CD4-positive, alpha-beta T cell treated with Interleukin-1 beta for 1 hour (primary cell): ENCODE measurements around the gene HSF4.
"Not testable (repeated sequence)": the region's sequence is repeated elsewhere in the genome, so short reads cannot be mapped to it uniquely, and the experiment has no call there.

Experiments
- DNase-seq, 2 donors: peaks; one replicate each; pipeline ENCODE4 v3.0.0-alpha.2; 2020 to 2022

Gene HSF4, protein sequence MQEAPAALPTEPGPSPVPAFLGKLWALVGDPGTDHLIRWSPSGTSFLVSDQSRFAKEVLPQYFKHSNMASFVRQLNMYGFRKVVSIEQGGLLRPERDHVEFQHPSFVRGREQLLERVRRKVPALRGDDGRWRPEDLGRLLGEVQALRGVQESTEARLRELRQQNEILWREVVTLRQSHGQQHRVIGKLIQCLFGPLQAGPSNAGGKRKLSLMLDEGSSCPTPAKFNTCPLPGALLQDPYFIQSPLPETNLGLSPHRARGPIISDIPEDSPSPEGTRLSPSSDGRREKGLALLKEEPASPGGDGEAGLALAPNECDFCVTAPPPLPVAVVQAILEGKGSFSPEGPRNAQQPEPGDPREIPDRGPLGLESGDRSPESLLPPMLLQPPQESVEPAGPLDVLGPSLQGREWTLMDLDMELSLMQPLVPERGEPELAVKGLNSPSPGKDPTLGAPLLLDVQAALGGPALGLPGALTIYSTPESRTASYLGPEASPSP

GRCh38 chr16:67164599-67165061 is at the start of gene HSF4:
Gene HSF4 (plus strand): TSS chr16:67164745. CDS start chr16:67164812, 67 bp downstream.
- DNase-seq, result no peak

DNA sequence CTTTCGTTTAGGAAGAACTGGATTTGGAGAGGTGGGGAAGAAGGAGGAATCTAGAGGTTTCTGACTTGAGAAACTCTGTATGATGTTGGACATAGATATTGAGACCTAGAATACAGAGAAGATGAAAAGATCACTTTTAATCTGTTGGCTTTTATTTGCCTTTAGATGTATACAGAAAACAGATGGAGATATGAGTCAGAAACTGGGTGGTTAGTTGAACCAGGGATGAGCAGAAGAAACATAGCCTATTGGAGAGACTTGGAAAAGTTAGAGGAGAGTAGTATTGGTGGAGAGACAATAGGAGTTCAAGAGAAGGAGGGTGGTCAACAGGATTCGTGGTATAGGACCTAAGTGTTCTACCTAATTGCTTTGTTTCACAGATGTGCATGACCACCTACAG is 49.8 kb upstream of the HSF4 start:
- DNase-seq, result no peak

GRCh38 chr16:67115639-67116038 is 48.9 kb upstream of the HSF4 start:
- no peak for DNase-seq

DNA sequence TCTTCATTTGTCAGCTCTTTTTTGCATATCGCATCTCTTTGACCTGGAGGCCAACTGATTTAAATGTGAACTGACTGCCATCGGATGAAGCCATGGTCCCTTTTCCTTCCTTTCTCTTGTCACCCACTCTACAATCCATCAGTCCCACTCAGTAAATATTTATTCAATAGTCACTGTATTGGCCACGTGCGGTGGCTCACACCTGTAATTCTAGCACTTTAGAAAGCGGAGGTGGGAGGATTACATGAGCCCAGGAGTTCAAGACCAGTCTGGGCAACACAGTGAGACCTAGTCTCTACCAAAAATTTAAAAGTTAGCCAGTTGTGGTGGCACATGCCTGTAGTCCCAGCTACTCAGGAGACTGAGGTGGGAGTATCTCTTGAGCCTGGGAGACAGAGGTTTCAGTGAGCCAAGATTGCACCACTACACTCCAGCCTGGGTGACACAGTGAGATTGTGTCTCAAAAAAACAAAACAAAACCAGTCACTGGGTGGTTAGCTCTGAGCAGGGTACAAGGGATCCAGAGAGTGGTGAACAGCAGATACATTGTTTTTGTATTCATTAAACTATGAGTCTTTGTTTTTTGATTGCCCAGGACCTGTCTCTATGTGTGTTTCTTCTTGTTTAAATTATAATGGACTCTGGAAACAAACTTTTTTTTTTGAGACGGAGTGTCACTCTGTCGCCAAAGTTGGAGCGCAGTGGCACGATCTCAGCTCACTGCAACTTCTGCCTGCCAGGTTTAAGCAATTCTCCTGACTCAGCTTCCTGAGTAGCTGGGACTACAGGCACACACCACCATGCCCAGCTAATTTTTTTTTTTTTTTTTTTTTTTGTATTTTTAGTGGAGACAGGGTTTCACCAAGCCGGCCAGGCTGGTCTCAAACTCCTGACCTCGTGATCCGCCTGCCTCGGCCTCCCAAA is 47.9 kb upstream of the HSF4 start:
- peak in 1 of 2 donors; percentile 5 for DNase-seq

GRCh38 chr16:67117716-67118115 is 46.8 kb upstream of the HSF4 start:
- DNase-seq, result no peak

DNA sequence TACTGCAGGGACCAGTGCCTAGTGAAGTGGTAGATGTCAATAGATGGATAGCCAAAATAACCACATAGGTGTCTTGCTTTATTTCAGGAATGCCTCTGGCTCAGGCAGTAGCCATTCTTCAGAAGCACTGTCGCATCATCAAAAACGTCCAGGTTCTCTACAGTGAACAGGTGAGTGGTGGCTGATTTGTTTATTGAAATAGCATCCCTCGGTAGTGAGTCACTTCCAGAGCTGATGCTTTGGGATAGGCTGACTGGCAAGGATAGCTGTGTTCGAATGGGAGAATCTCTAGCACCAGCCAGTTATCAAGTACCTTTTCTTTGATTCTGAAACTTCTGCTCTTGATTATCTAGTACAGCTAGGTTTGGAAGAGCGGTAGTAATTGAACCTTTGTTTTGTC is 44.5 kb upstream of the HSF4 start:
- no peak for DNase-seq

DNA sequence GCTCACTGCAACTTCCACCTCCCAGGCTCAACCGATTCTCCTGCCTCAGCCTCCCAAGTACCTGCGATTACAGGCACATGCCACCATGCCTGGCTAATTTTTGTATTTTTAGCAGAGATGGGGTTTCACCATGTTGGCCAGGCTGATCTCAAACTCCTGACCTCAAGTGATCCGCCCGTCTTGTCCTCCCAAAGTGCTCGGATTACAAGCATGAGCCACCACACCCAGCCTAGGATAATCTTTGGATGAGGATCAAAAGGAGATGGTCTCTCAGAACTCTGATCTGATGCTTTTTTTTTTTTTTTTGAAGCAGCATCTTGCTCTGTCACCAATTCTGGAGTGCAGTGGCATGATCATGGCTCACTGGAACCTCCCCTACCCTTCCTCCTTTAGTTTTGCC is 41.7 kb upstream of the HSF4 start:
- DNase-seq, result not testable (repeated sequence)

- DNase-seq, result no peak
Observed at GRCh38 chr16:67128417-67128816, 36.1 kb upstream of the HSF4 start.

- no peak for DNase-seq
Observed at GRCh38 chr16:67128887-67129286, 35.7 kb upstream of the HSF4 start.

DNA sequence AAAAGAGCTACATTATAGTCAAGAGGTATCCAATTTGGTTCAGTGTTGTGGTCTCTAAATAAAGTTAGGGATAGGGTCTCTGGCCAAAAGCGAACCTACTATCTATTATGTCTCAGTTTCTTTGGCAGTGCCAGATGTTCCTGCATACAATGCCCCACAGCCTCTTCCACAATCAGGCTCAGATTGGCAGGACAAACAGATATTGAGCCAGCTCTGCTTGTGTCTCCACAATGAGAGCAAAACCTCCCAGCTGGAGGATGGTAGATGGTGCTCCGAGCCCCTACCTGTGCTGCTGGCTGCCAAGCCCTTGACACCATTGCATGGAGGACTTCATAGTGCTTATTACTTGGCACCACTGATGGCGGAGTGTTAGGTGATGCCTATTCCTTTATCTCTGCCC is 35.1 kb upstream of the HSF4 start:
- DNase-seq, result no peak

- DNase-seq, result no peak
Observed at GRCh38 chr16:67137605-67138004, 26.9 kb upstream of the HSF4 start.

GRCh38 chr16:67141391-67141790 is 23.2 kb upstream of the HSF4 start:
- DNase-seq, result no peak

GRCh38 chr16:67142342-67142741 is 22.2 kb upstream of the HSF4 start:
- DNase-seq, result no peak

- DNase-seq, result no peak
Observed at GRCh38 chr16:67144943-67145342, 19.6 kb upstream of the HSF4 start.

DNA sequence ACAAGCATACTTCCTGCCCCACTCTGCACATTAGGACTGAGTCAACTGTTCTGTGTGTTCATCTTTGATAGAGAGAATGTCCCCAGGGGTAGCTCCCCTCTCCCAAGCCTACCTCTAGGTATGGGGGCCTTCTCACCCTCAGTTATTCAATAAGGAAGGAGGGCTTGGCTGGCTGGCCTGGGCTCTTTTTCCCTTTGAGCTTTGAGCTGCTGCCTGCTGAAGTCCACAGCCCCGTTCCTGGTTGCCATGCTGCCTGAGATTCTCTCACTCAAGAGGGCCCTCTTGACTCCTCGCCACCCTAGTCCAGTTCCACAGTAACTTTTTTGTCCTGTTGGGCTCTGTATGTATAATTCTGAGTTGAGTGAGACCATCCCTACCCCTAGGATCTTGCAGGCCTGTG is 18.8 kb upstream of the HSF4 start:
- no peak for DNase-seq

DNA sequence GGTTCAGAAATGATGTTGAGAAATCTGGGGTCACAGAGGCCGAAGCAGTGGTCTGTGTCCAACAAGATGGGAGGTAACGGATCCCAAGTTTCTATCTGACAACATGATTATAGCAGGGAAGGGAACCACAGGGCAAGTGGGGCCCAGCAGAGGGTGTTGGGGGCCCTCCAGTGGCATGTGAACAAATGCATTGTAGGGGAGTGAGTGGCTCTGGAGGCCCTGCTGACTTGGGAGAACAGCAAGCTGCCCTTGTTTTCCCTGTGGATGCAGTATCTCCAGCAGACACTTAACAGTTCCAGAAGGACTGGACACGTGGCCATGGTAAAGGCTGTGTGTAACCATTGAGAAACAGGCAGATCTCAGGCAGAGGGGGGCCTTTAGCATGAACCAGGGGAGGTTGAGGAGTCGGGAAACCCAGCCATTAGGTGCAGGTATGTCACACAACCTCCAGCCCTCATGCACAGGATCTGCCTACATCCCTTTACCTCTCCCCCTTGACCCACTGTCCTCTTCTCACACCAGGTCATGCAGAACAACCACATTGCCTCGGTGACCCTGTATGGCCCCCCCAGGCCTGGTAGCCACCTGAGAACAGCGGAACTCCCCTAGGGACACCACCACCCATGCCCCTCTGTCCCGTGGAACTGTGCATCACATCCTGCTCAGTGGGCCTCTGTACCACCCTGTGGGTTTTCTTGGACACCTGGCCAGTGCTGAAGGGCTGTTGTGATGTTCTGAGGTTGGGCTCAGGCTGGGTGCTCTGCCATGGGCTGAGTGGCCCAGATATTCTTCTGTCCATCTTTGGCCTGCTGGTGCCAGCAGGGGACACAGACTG is 17.8 kb upstream of the HSF4 start:
- no peak for DNase-seq

- no peak for DNase-seq
Observed at GRCh38 chr16:67147437-67148140, 17.0 kb upstream of the HSF4 start.

- DNase-seq, result no peak
Observed at GRCh38 chr16:67148221-67148620, 16.3 kb upstream of the HSF4 start.

DNA sequence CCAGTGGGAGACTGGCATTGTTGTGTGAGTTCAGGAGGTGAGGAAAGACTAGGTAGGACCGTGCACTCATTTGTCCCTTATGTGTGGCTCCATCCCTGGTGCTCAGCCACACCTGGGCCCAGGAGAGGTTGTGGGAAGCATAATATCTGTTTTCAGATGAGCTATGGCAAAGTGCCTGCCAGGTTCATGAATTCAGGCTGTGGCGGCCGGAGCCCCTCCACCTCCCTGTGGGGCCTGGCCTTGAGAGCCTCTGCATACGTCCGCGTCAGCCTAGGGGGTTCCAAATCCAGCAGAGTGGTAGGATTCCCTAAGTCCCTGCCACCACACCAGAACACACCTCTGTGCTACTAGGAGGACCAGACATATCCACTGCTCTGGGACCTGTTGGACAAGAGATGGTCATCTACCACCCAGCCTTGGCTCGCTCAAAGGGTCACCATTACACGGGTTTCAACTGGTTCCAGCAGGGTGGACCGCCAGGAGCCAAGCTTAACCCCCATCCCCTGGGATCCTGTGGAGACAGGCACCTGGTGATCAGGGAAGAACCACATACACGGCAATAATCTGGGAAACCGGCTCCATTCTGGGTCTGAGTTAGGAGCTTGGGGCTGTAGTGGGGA is 15.8 kb upstream of the HSF4 start:
- no peak for DNase-seq

- DNase-seq, result no peak
Observed at GRCh38 chr16:67149276-67150046, 15.1 kb upstream of the HSF4 start.
